GM12891 (cell line): Measurements from ENCODE around the gene DNASE2B.

Source experiments
- POLR2A ChIP-seq: IDR thresholded peaks from 2 replicates; pipeline ENCODE4 v1.6.1; 2011; ENCODE audit warnings: low read depth, low read length, control low read depth
- POLR2AphosphoS5 ChIP-seq: IDR thresholded peaks from 2 replicates; pipeline ENCODE4 v1.6.1; 2011; ENCODE audit warnings: low read depth, low read length, control low read depth

DNA sequence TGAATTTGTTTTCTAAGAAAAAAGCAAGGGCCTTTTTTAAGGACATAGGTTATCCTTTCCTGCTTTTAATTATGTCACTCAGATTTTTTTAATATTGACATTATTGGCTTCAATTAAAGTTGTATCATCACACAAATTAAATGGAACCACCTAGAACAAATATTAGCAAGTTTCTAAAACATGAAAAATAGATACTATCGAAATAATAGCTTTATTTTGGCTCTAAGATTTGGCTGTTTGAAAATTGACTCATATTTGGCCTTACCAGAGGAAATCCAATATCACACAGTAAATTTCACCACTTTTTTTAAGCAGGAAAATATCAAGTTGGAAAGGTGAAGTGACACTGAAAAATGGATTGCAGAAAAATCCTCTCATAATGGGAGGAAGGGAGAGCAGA, 9.2 kb downstream of the DNASE2B start:
- TF ChIP-seq POLR2A (no peak), POLR2AphosphoS5 (no peak)
